ENCODE results near the gene FRMD1.

Gene FRMD1

DNA sequence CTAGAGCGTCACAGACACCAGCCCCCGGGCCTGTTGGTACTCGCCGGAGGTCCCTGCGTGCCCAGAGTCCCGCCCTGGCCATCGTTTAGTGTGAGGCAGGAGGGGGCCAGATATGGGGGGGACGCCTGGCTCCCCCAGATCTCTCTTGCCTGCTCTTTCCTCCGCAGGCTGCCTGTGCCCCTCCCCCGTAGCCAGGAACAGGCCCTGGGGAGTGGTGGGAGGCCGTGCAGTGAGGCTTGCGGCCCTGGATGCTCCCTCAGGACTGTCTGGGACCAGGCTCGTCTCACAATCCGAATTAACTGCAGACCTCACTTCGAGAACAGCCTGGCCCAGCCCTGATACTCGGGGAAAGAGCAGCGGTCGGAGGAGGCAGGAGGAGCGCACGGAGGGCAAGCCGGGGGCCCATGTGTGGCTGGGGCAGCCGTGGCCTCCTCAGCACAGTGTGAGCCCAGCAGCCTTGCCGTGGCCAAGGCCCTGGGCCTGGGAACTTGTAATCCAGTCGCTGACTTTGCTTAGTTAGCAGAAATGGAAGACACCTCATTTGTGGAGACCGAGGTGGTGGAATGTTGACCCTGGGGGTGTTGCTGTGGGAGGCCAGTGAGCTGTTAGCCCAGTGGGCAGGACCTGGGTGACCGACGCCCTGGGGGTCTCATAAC is 28.7 kb downstream of the FRMD1 start:
- H3K4me3 ChIP-seq (ENCODE audit: low read depth, low read length), result no peak overlapping the region
- DNase-seq (ENCODE audit: low read depth), result peak; percentile 45
- TF ChIP-seq, protein P1, sequence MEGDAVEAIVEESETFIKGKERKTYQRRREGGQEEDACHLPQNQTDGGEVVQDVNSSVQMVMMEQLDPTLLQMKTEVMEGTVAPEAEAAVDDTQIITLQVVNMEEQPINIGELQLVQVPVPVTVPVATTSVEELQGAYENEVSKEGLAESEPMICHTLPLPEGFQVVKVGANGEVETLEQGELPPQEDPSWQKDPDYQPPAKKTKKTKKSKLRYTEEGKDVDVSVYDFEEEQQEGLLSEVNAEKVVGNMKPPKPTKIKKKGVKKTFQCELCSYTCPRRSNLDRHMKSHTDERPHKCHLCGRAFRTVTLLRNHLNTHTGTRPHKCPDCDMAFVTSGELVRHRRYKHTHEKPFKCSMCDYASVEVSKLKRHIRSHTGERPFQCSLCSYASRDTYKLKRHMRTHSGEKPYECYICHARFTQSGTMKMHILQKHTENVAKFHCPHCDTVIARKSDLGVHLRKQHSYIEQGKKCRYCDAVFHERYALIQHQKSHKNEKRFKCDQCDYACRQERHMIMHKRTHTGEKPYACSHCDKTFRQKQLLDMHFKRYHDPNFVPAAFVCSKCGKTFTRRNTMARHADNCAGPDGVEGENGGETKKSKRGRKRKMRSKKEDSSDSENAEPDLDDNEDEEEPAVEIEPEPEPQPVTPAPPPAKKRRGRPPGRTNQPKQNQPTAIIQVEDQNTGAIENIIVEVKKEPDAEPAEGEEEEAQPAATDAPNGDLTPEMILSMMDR (conservative IDR thresholded peaks at IDR 0.05; ENCODE audit: low read depth, low read length), result no peak

DNA sequence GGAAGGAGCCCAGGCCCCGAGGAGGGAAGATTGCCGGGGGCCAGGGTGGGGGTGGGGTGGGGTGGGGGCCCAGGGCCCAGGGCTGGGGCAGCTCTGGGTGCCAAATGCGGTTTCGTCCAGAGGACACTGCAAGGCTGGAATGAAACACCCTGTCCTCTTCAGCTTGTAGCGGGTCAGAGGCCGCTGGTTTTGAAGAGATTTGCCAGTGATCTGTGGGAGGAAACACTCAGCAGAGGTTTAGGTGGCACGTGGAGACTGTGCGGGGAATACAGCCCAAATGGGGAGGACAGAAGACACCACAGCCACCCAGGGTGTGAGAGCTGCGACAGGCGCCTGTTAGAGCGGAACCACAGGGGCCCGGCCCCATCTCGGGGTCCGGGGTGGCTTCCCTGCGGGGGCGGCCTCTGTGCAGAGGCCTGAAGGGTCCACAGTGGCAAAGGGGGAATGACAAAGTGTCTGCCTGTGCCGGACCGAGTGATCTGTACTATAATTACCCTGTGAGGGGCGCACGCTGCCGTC is 29.2 kb downstream of the FRMD1 start:
- no peak for DNase-seq (ENCODE audit: low read depth)
- H3K4me3 ChIP-seq (ENCODE audit: low read depth, low read length), result no peak overlapping the region
- TF ChIP-seq, protein P1 (conservative IDR thresholded peaks at IDR 0.05; ENCODE audit: low read depth, low read length), result no peak

DNA sequence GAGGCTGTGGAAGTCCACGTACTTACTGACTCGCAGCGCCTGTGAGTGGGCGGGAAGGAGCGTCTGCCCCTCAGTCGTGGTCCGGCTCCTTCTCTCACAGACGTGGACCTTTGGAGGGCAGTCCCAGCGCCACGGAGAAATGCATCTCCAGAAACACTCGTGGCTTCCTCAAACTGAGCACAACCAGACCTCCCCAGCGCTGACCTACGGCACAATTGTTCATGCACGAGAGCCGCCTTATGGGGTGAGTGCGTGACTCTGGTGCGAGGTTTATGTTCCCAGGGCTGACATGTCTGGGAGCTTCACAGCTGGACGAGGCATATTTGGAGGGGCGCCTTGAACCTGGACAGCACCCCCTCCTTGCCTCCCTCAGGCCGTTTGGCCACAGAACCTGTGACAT is 29.7 kb downstream of the FRMD1 start:
- no peak overlapping the region for H3K4me3 ChIP-seq (ENCODE audit: low read depth, low read length)
- TF ChIP-seq, protein P1 (conservative IDR thresholded peaks at IDR 0.05; ENCODE audit: low read depth, low read length), result no peak
- no peak for DNase-seq (ENCODE audit: low read depth)

DNA sequence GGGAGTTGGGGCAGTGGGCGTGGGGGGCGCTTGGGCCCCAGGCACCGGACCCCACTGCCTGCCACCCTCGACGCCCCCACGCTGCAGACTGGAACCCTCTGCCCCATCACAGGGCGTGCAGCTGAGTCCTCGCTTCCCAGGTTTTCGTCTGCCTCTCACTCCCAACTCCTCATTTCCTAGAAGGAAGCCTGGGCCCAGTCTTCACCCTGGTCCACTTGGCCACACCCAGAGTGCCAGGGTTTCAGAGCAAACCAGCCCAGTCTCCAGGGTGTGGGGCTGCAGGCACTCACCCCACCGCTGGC is 30.3 kb downstream of the FRMD1 start:
- DNase-seq (ENCODE audit: low read depth), result no peak
- no peak overlapping the region for H3K4me3 ChIP-seq (ENCODE audit: low read depth, low read length)
- TF ChIP-seq, protein P1 (conservative IDR thresholded peaks at IDR 0.05; ENCODE audit: low read depth, low read length), result no peak

DNA sequence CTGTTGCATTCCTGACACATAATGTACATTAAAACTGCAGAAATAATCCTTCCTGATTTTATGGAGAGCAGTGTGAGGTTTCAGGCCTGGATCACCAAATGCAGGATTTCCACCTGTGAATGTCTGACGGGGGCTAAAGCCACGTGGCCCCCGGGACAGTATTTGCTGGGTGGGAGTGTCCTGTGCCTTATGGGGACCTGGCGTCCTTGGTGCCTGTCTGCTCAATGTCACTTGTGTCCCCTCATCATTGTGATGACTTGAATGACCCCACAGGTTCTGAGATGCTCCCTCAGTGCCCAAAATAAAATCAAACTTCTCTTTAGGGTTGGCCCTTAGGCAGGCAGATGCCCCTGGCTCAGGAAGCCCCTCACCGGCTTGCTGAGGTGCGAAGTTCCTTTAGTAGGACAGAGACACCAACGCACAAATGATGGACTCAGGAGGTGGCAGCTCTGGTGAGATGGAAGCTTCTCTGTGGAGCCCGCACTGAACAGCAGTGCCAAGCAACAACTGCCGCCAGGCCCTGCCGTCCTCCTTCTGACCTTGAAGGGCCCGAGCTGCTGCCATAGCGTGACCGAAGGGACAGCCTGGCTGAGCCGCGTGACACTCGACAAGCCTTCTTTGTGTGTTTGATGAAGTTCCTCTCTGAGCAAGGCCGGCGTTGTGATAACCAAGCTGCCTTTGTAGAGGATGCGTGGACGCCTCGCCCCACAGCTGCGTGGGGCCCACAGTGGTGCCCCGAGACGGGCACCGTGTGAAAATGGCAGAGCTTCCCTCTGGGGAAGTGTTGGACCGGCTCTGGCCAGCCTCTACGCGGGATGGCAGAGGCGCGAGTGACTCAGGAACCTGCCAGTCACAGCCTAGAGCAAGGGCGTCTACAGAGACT is 30.9 kb downstream of the FRMD1 start:
- no peak for DNase-seq (ENCODE audit: low read depth)
- TF ChIP-seq, protein P1 (conservative IDR thresholded peaks at IDR 0.05; ENCODE audit: low read depth, low read length), result no peak
- no peak overlapping the region for H3K4me3 ChIP-seq (ENCODE audit: low read depth, low read length)

DNA sequence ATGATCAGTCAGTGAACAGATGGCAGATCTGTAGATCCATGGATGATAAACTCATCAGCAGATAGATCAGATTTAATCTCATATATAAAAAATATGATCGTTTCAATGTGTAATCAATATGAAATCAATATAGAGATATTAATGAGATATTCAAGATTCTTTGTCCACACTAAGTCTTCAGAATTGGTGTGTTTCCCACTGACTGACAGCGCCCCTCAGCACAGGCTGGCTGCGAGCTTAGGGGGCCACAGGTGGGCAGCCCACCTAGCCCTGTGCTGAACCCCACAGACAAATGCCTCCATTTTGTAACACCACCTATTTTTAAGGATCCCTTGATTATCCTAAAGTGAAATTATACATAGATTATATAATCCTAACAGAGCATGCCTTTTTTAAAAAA is 32.3 kb downstream of the FRMD1 start:
- TF ChIP-seq, protein P1 (conservative IDR thresholded peaks at IDR 0.05; ENCODE audit: low read depth, low read length), result no peak
- H3K4me3 ChIP-seq (ENCODE audit: low read depth, low read length), result no peak overlapping the region
- no peak for DNase-seq (ENCODE audit: low read depth)

All from choroid plexus epithelial cell (primary cell).